Measurements from ENCODE around the gene AKAP6.

Gene AKAP6

DNA sequence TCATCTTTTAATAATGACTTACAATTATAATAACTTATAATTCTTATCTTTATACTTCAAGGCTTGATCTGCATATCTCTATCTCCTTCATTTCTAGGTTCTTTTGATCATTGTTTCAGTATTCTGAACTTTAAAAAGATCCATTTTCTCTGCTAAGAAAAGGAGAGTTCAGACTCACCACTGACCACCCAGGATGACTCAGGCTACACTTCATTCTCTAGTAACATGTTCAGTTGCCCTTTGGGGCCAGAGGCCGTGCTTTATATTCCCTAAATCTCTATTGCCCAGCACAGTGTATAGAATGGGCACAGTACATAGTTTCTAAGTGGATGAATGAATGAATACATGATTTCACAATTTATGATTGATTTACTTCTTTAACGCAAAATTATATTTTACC lies 268.7 kb downstream of the AKAP6 start:
- FAIRE-seq (no peak), DNase-seq (ENCODE audit: extremely low spot score, insufficient read length, low read depth) (no peak)

DNA sequence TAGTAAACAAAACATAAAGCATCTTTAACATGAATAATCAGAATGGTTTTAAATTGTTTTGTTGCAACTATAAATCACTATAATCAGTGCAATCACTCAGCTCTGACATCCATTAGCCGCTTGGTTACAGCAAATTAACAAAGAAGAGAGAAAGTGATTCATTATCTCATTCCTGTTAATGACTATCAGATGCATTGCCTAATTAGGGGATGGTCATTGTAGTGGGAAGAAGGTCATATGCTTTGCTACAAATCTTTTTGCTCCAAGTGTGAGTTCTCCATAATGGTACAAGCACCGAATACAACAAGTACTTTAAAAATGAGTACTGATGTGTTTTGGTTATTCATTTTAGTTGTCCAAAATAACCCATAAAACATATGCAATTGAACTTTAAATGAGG lies 272.0 kb downstream of the AKAP6 start:
- DNase-seq (ENCODE audit: extremely low spot score, insufficient read length, low read depth) (no peak), FAIRE-seq (no peak)

DNA sequence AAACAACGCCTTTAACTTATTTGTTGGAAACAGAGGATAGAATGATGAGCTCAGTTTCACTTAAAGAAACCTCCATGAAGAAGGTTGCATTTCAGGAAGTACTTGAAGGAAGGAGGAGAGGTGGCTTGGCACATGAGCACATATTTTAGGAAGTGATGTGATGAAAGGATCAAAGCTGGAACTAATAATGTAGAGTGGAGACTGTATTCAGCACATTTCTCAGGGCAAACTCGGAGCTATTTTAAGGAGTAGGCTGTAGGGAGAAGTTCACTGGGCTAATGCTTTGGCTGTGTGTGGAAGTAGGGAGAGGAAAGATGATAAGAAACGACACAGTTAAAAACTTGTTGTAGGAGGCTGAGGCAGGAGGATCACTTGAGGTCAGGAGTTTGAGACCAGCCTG lies 272.8 kb downstream of the AKAP6 start:
- FAIRE-seq: no peak
- DNase-seq (ENCODE audit: extremely low spot score, insufficient read length, low read depth): no peak

DNA sequence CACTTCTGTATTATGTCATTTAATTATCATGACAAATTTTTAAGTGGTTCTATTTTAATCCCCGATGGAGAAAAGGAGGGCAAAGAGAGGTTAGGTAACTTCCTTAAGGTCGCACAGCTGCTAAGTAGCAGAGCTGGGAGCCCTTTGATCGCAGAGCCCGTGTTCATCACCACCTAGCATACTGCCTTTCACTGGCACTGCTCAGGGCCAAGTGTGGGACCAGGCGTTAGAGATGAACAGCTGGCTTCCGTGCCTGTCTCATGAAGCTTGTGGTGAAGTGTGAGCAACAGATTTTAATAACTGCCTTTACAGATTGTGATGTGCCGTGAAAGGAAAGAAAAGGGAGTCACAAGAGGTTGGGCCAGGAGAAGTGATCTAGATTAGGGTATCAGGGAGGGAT lies 273.6 kb downstream of the AKAP6 start:
- no peak for DNase-seq (ENCODE audit: extremely low spot score, insufficient read length, low read depth)
- FAIRE-seq: no peak

DNA sequence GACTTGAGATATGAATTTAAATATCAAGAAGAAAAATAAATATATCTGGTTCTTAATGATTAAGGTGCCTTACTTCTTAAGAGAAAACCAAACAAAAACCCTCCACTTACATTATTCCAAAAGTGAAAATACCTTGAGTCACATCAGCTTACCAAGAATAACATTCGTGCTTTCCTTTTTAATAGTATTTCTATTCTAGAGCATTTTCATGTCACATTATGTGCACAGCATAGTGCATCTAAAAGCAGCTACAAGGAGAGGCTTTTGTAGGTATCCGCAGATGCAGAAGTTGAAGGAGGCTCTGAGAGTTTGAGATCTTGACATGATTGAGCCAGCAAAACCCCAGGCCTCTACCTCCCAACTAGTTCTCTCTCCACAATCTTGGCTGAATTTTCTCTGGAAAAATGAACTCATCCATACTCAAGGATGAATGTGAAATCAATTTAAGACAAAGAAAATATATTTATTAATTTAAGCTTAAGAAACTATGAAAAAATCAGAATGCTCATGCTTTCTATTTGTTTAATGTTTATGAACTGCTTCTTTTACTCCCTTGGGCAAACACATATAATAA lies 275.0 kb downstream of the AKAP6 start:
- FAIRE-seq: peak; percentile 38
- no peak for DNase-seq (ENCODE audit: extremely low spot score, insufficient read length, low read depth)

DNA sequence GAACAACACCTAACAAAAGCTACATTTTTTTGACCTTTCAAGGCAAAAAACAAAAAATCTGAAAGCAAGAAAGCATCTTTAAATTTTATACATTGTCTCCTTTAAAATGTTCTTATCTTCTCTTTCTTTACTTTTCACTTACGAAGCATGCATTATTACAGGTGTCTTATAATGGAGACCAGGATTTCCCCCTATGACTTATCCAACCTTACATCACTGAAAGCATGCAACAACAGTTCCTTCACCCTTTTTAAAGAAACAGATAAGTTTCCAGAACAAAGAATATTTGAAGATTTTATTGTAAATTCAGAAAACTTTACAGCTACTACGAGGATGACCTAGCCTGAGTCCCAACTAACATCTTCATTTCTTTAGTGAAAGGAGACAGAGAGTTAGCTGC lies 277.2 kb downstream of the AKAP6 start:
- no peak for FAIRE-seq

DNA sequence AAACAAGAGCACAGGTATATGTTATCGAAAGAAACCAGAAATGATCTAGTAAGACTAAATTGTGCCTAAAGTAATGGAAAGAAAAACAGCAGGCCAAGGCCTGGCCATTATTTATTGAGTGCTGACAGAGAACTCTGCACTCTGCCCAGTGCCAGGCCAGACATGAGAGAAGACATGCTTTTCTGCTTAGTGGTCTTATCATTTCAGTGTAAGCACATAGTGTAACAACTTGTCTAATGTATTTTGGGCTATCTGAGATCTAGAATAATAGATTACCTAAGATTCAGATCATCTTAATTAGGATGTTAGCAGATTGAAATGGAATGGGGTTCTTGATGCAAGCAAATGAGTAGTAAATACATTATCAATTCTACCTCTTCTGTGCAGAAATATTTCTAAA lies 278.3 kb downstream of the AKAP6 start:
- DNase-seq (ENCODE audit: extremely low spot score, insufficient read length, low read depth) (no peak), FAIRE-seq (no peak)

More for the DNA sequence above, 277.2 kb downstream of the AKAP6 start:
- DNase-seq (ENCODE audit: extremely low spot score, insufficient read length, low read depth): no peak

DNA sequence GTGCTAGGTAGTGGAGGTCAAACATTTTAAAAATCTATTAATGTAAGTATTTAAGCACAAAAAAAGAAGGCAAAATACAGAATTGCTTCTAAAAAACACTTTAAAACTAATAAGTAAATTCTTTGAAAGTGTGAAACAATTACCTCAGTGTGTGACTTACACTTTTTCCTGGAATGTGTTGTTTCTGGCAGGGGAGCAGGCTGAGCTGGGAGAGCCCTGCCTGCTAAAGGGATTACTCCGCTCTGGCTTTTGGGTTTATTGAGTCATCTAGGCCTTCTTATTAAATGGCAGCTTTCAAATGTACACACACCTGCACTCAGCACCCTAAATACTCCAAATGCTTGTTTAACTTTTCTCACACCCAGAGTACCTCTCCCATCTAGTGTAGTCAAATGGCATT lies 279.8 kb downstream of the AKAP6 start:
- FAIRE-seq: no peak

DNA sequence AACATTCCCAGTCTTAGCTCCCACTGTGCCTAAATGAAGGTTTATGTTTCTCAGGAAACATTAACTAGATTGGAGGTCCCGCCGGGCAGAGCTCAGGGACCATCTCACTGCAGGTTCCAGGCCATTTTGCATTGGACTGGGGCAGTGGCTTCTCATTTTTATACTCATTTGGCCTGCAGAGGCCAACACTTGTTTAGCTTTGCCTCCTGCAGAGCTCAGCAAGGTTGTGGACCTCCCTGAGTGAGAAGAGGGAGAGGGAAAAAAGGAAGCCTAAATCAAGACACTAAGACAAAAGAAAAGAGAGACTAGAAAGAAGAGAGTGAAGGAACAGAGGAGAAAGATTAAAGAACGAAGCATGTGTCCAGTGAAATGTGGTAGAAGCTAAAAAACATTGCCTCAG lies 280.3 kb downstream of the AKAP6 start:
- DNase-seq (ENCODE audit: extremely low spot score, insufficient read length, low read depth) (no peak), FAIRE-seq (no peak)

More for the DNA sequence above, 279.8 kb downstream of the AKAP6 start:
- no peak for DNase-seq (ENCODE audit: extremely low spot score, insufficient read length, low read depth)

DNA sequence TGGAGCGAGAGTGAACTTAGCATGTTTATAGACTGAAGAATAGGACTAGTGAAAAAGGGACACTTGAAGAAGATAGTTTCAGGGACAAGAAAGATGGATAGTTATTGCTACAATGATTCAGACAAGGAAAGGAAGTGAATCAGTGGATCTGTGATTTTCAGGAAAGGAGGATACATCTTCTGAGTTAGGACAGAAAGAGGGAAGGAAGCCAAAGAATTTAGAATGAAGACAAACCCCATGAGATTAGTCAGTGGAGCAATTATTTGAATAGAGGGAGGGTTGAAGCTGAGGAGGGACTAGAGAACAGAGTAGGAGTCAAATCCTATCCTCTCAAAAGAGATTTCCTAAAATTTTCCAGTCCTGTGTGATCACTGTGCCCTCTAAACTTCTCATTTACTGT lies 282.7 kb downstream of the AKAP6 start:
- no peak for DNase-seq (ENCODE audit: extremely low spot score, insufficient read length, low read depth)
- FAIRE-seq: no peak

DNA sequence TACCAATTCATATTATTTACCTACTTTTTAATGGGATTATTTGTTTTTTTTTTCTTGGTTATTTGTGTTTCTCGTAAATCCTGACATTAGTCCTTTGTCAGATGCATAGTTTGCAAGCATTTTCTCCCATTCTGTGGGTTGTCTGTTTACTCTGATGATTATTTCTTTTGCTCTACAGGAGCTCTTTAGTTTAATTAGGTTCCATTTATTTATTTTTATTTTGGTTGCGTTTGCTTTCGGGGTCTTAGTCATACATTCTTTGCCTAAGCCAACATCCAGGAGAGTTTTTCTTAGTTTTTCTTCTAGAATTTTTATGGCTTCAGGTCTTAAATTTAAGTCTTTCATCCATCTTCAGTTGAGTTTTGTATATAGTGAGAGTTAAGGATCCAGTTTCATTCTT lies 289.9 kb downstream of the AKAP6 start:
- DNase-seq (ENCODE audit: extremely low spot score, insufficient read length, low read depth) (no peak), FAIRE-seq (no peak)

DNA sequence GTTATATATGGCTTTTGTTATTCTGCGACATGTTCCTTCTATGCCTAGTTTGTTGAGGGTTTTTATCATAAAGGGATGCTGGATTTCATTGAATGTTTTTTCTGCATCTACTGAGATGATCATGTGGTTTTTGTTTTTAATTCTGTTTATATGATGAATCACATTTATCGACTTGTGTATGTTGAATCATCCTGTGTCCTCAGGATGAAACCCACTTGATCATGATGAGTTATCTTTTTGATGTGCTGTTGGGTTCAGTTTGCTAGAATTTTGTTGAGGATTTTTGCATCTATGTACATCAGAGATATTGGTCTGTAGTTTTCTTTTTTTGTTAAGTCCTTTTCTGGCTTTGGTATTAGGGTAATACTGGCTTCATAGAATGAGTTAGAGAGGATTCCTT lies 291.2 kb downstream of the AKAP6 start:
- DNase-seq (ENCODE audit: extremely low spot score, insufficient read length, low read depth) (no peak), FAIRE-seq (no peak)

DNA sequence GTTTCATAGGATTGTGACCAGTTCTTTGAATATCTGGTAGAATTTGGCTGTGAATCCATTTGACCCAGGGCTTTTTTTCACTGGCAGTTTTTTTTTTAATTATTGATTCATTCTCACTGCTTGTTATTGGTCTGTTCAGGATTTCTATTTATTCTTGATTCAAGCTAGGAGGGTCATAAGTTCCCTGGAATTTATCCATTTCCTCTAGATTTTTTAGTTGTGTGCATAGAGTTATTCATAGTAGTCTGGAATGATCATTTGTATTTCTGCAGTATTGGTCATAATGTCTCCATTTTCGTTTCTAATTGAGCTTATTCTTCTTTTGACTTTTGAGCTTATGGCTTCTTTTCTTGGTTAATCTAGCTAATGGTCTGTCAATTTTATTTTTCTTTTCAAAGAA lies 291.6 kb downstream of the AKAP6 start:
- DNase-seq (ENCODE audit: extremely low spot score, insufficient read length, low read depth) (no peak), FAIRE-seq (no peak)

DNA sequence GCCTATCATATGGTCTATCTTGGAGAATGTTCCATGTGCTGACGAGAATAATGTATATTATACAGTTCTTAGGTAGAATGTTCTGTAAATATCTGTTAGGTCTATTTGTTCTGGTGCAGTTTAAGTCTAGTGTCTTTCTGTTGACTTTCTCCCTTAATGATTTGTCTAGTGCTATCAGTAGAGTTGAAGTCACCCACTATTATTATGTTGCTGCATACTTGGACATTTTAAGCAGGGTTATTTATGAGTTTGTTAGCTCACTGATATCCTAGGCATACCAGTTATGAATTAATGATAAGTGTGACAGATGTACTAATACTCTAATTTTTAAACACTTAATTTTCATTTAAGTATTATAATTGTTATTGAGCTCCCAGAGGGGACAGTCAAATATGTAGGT lies 292.5 kb downstream of the AKAP6 start:
- DNase-seq (ENCODE audit: extremely low spot score, insufficient read length, low read depth): no peak
- FAIRE-seq: no peak

DNA sequence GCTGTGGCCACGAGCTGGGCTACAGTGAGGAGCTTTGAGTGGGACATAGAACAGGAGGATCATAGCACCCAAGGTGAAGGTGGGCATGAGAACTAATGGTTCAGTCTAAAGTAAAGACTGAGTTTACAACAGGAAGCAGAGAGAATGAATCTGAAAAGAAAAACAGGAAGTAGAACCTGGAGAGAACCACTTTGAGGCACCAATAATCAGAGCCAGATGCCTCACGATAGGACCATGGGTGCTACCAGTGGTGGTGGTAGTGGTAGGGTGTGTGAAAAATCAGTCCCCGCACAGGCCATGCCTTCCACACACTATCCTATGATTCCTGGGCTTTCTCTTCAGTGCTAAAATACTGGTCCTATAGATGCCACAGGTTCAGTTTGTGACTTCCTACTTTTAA lies 293.6 kb downstream of the AKAP6 start:
- FAIRE-seq (no peak), DNase-seq (ENCODE audit: extremely low spot score, insufficient read length, low read depth) (no peak)

DNA sequence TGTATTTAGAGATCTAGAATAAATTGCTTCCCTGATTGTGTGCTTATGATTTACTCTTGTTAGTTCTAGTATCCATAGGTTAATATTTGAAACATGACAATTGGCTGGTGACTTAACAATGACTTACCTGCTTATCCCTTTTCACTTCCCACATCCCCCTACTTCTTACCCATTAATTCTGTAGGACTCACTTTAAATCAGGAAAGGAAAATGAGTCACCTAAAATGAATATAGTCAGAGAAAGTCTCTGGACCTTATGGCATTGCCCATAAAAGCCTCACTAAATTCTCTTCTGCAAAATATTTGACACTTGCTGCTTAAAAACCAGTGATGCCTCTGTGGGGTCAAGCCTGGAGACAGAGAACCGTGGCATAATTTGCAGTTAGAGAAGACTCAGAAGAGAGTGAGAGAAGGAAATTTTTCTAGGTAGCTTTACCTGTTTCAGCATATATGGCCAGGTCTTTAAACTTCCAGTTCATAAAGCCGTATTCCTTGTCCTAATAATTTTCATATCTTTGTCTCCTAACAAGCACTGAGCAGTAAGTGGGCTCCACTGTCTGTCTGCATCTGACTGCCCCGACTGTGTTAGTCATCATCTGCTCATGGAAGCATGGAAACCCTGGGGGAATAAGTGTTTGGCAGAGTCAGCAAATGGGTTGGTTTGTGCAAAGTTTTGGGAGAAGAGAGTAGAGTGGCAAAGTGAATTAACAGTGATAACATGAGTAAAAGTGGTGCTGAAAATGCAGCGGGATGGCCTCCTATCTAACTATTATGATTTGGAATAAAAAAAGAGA lies 294.4 kb downstream of the AKAP6 start:
- FAIRE-seq (no peak), DNase-seq (ENCODE audit: extremely low spot score, insufficient read length, low read depth) (no peak)

DNA sequence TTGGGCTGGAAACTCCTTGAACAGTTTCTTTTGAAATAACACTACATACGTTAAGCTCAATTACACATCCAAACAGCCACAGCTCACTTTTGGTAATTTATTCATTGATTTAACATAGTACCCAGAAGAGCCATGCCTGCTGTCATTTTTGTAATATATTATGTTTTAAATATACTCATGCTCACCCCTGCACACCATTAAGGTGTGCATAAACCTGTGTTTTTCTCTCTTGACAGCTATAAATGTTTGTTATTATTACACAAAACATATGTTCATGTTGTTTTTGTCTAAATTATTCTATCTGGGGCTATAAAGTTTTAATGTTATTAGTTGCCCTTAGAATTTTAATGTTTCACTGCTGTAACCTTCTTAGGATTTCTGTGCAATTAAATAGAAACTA lies 296.1 kb downstream of the AKAP6 start:
- DNase-seq (ENCODE audit: extremely low spot score, insufficient read length, low read depth): no peak
- FAIRE-seq: no peak

DNA sequence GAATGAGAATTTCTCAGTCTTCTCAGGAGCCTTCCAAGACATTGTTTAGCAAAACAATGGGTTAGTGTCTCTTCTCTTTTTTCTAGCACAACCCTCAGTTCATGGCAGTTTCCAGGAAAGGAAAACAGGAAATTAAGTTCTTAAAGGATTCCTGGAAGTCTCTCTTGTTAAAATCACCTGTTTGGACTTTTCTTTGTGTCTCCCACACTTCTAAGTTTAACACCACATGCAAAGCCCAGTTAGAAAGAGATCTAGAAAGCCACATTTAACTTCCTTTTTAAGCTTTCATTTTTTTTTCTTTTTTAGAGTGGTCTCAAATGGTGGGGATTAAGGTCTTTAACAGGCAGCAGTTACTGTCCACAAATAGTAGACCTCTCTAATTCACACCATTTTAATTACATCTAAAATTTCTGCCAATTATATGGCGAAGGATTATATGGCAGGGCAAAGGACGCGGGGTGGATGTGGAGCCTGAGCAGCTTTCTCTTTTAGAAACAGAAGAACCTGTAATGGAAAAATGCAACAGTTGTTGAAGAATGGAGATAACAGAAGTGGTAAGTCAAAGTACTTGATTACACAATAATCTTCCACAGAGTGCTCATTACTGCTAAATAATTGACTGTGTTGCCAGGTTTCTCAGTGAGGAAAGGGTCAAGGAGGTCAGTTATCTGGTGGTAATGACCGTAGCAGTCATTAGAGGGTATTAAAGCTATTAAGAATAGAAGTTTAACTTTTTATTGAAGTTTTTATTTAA lies 298.6 kb downstream of the AKAP6 start:
- FAIRE-seq (no peak), DNase-seq (ENCODE audit: extremely low spot score, insufficient read length, low read depth) (no peak)

DNA sequence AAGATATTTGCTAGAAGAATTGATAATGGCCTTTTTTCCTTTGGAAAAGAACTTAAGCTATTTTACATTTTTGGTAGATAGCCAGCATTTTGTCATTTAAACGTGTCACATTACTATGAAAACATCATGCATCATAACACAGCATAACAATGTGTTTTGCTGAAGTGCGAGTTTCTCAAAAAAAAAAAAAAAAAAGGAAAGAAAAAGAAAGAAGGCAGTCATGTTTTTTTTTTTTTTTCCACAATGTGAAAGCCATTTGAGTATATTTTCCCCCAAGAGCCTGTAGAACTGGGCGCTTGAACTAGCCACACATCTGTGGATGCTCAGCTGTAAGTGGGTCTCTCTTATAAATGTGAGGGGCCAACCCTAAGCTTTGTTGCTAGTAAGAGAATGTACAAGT lies 300.1 kb downstream of the AKAP6 start:
- no peak for DNase-seq (ENCODE audit: extremely low spot score, insufficient read length, low read depth)

DNA sequence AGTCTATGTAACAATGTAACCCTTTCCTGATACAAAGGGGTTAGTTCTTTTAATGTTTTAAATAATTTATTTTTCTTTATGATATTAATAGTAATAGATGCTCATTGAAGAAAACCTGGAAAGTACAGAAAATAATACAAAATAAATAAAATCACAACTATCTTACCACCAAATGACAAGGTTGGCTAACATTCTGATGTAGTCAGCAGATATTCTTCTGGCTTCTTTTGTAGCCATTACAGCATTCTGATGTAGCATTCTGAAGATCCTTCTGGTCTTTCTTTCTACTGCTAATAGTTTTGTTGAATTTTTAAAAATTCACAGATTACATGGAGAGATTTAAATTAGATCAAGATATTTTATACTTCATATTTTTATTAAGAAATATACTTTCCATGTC lies 301.6 kb downstream of the AKAP6 start:
- DNase-seq (ENCODE audit: extremely low spot score, insufficient read length, low read depth) (no peak), FAIRE-seq (no peak)

More for the DNA sequence above, 300.1 kb downstream of the AKAP6 start:
- FAIRE-seq: no peak

DNA sequence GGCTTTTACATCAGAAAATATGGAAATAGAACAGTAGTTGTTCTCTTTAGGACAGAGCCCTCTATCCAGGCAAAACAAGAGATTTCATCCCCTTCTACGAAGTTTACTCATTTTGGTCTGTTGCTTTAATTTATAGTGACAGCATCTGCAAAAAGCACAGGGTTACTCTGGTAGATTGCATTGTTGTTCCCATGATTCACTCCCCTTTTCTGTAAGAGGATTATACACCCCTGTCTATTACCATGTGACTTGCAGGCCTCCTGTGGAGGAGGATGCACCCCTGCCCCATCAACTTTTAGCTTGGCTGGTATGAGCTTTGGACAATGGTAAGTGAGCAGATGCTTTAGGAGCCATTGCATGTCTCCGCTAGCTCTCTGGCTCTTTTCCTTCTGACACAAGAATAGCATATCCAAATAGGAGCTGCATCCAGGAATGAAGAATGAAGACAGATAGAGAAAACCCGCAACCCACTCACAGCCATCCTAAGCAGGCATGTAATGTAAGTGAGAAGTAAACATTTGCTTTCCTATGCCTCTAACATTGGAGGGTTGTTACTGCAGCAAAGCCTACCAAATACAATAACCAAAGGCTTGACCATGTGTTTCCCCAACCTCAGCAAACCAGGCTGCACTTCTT lies 304.2 kb downstream of the AKAP6 start:
- FAIRE-seq: no peak
- DNase-seq (ENCODE audit: extremely low spot score, insufficient read length, low read depth): no peak
